AG08396 (cell line): ENCODE results near the gene ANXA3.
A peak's percentile ranks its signal among the peaks of the same experiment; 100 is the strongest.

ENCODE experiments used
- DNase-seq: peaks from one replicate; pipeline ENCODE4 v3.0.0; 2012; ENCODE audit warnings: low spot score, mixed read lengths

ANXA3 gene

GRCh38 chr4:78645853-78646757 lies 94.5 kb downstream of the ANXA3 start:
- peak; percentile 58 for DNase-seq

- DNase-seq: no peak
Measured at GRCh38 chr4:78647272-78647671, 95.7 kb downstream of the ANXA3 start.

GRCh38 chr4:78648640-78649363 lies 97.2 kb downstream of the ANXA3 start:
- DNase-seq: no peak

- peak; percentile 31 for DNase-seq
Measured at GRCh38 chr4:78650106-78651024, 98.8 kb downstream of the ANXA3 start.

- no peak for DNase-seq
Measured at GRCh38 chr4:78651250-78651860, 99.8 kb downstream of the ANXA3 start.

GRCh38 chr4:78652282-78652876 lies 100.8 kb downstream of the ANXA3 start:
- no peak for DNase-seq

GRCh38 chr4:78653655-78654054 lies 102.1 kb downstream of the ANXA3 start:
- no peak for DNase-seq

- DNase-seq: peak; percentile 21
Measured at GRCh38 chr4:78654807-78655206, 103.2 kb downstream of the ANXA3 start.

GRCh38 chr4:78656968-78657445 lies 105.4 kb downstream of the ANXA3 start:
- no peak for DNase-seq

- DNase-seq: no peak
Measured at GRCh38 chr4:78659264-78659663, 107.7 kb downstream of the ANXA3 start.

- DNase-seq: no peak
Measured at GRCh38 chr4:78659665-78660064, 108.1 kb downstream of the ANXA3 start.
